Measurements from ENCODE around the gene AP1B1. TPM values are rescaled to one million over a fixed set of nuclear protein-coding genes. Genes with fewer than 3 reads are reported as not detected.
"Not testable (repeated sequence)": the region's sequence is repeated elsewhere in the genome, so short reads cannot be mapped to it uniquely, and the experiment has no call there.

The AP1B1 gene
- total RNA-seq, 1 donor, result 65.6 TPM

GRCh38 chr22:29348956-29349355 is 39.4 kb downstream of the AP1B1 start:
- no peak overlapping the region for H3K4me3 ChIP-seq (ENCODE audit: low read depth, low read length)
- TF ChIP-seq, protein P1, sequence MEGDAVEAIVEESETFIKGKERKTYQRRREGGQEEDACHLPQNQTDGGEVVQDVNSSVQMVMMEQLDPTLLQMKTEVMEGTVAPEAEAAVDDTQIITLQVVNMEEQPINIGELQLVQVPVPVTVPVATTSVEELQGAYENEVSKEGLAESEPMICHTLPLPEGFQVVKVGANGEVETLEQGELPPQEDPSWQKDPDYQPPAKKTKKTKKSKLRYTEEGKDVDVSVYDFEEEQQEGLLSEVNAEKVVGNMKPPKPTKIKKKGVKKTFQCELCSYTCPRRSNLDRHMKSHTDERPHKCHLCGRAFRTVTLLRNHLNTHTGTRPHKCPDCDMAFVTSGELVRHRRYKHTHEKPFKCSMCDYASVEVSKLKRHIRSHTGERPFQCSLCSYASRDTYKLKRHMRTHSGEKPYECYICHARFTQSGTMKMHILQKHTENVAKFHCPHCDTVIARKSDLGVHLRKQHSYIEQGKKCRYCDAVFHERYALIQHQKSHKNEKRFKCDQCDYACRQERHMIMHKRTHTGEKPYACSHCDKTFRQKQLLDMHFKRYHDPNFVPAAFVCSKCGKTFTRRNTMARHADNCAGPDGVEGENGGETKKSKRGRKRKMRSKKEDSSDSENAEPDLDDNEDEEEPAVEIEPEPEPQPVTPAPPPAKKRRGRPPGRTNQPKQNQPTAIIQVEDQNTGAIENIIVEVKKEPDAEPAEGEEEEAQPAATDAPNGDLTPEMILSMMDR (IDR thresholded peaks at IDR 0.05; ENCODE audit: insufficient read depth, low read depth, low read length), result no peak
- DNase-seq (ENCODE audit: low read depth), result no peak

- DNase-seq (ENCODE audit: low read depth), result no peak
- no peak overlapping the region for H3K4me3 ChIP-seq (ENCODE audit: low read depth, low read length)
- TF ChIP-seq, protein P1 (IDR thresholded peaks at IDR 0.05; ENCODE audit: insufficient read depth, low read depth, low read length), result no peak
These were observed 40.3 kb downstream of the AP1B1 start for GRCh38 chr22:29348041-29348440.

DNA sequence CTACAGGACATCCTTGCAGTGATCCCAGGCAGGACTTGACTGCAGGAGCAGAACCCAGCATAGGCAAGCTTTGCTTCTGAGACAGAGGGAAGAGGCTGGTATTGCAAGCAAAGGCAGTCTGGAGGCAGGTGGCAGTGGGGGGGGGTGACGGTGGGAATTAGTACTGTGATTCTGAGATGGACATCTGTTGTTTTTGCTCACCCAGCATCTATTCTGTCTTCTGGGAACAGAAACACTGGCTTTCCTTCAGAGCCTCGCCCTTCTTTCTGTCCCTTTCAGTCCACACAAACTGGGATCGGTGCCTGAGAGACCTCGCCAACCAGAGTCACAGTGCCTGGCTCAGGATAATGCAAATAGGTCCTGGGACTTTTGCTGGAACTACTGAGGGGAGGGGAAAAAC is 41.7 kb downstream of the AP1B1 start:
- no peak overlapping the region for H3K4me3 ChIP-seq (ENCODE audit: low read depth, low read length)
- no peak for DNase-seq (ENCODE audit: low read depth)
- TF ChIP-seq, protein P1 (IDR thresholded peaks at IDR 0.05; ENCODE audit: insufficient read depth, low read depth, low read length), result no peak

DNA sequence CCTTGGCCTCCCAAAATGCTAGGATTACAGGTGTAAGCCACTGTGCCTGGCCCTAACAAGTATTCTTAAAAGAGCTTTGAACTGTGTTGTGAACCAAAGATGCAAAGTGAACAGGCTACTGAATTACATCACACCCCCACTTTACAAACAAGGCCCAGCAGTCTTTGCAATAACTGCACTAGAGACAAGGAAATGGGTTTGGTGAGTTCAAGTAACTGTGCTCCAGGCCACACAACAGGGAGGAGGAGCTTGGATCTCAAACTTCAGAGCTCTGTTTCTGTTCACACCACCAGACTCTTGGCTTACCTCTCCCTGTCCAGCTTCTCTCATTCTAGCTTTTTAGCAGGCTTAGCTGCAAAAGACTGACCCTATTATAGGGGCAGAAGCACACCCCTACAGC is 42.4 kb downstream of the AP1B1 start:
- H3K4me3 ChIP-seq (ENCODE audit: low read depth, low read length), result no peak overlapping the region
- peak; percentile 45 for DNase-seq (ENCODE audit: low read depth)
- TF ChIP-seq, protein P1 (IDR thresholded peaks at IDR 0.05; ENCODE audit: insufficient read depth, low read depth, low read length), result no peak

GRCh38 chr22:29344889-29345288 is 43.5 kb downstream of the AP1B1 start:
- not testable (repeated sequence) for DNase-seq (ENCODE audit: low read depth); H3K4me3 ChIP-seq (ENCODE audit: low read depth, low read length)

DNA sequence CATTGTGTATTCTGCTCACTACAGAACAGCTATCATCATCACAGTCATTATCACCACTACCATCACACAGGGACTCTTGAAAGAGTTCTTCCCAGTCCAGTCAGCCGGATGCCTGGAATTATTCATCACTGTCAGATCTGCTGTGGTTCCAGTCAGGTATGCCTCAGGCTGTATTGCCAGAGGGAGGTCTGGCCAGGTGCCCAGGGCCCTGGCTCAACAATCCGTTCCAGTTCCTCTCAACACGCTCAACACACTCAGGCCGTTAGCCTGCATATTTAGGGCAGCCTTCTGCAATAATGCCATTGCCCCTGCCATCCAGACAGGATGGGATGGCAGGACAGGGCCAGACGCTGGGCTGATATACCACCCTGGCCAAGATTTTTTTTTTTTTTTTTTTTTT is 44.2 kb downstream of the AP1B1 start:
- DNase-seq (ENCODE audit: low read depth), result peak; percentile 78
- no peak overlapping the region for H3K4me3 ChIP-seq (ENCODE audit: low read depth, low read length)
- TF ChIP-seq, protein P1 (IDR thresholded peaks at IDR 0.05; ENCODE audit: insufficient read depth, low read depth, low read length), result no peak

- TF ChIP-seq, protein P1 (IDR thresholded peaks at IDR 0.05; ENCODE audit: insufficient read depth, low read depth, low read length), result no peak
- no peak overlapping the region for H3K4me3 ChIP-seq (ENCODE audit: low read depth, low read length)
- peak; percentile 67 for DNase-seq (ENCODE audit: low read depth)
These were observed 45.0 kb downstream of the AP1B1 start for GRCh38 chr22:29343313-29343805.
